Cardiac septum (tissue), 1 donor: ENCODE data around the gene NDRG3. TPM values are rescaled to one million over a fixed set of nuclear protein-coding genes. Genes with fewer than 3 reads are reported as not detected.
"Not testable (repeated sequence)": the region's sequence is repeated elsewhere in the genome, so short reads cannot be mapped to it uniquely, and the experiment has no call there.

Experiments
- DNase-seq: peaks from one replicate; pipeline ENCODE4 v3.0.0-alpha.2; 2020; ENCODE audit warnings: low spot score
- intact Hi-C: fragments of 100-400 bp; cut with DNase I; formaldehyde crosslinking; loops from one replicate; pipeline ENCODE4 v1.14.0; 2022
- total RNA-seq: library from RNA; stranded (reverse); fragmentation: NEBNext Ultra II Directional; extraction: Animal tissue kit (Norgen Biotek cat#: 25700); gene quantifications from one replicate; pipeline ENCODE4 v1.2.1, GENCODE V29; 2021
- donor health status: DM: no; HTN: no; CAD: no.

NDRG3 gene
- total RNA-seq, 1 donor from 2014 or later: 32.1 TPM

DNA sequence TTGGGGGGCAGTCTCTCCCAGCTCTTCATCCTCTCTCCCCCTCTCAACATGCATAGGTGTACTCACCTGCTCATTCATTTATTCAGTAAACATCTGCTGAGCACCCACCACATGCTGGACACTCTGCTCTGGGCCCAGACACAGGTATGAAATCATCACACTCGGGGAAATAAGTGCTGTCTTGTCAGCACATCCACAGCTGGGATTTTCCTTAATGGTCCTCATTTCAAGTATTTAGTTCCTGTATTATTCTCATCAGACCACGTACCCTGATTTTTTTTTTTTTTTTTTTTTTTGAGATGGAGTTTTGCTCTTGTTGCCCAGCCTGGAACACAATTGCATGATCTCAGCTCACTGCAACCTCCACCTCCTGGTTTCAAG, 121.0 kb downstream of the NDRG3 start:
- no peak for DNase-seq
- intact Hi-C loops: no loop called here

- intact Hi-C loops: no loop called here
- no peak for DNase-seq
These were observed 121.6 kb downstream of the NDRG3 start for GRCh38 chr20:36624068-36624943.

- no peak for DNase-seq
- intact Hi-C loops: no loop called here
These were observed 122.4 kb downstream of the NDRG3 start for GRCh38 chr20:36623444-36623843.

DNA sequence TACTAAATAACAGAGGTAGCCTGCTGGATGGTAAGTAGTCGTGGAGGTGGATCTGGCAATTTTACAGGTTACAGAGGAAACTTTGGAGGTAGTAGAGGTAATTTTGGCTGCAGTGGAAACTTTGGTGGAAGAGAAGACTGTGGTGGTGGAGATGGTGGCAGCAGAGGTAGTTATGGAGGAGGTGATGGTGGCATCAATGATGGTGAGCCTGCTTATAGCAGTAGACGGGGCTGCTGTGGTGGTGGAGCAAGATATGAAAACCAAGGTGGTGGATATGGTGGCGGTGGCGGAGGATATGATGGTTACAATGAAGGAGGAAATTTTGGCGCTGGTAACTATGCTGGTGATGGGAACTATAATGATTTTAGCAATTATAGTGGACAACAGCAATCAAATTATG, 125.0 kb downstream of the NDRG3 start:
- intact Hi-C loops: no loop called here

GRCh38 chr20:36614781-36615557, 130.9 kb downstream of the NDRG3 start:
- DNase-seq: no peak
- intact Hi-C loops: loop anchor here (10.0 kb wide), 1 partner anchor 140 kb away; no protein-coding TSS in a partner anchor

More for the DNA sequence above, 125.0 kb downstream of the NDRG3 start:
- DNase-seq: no peak

DNA sequence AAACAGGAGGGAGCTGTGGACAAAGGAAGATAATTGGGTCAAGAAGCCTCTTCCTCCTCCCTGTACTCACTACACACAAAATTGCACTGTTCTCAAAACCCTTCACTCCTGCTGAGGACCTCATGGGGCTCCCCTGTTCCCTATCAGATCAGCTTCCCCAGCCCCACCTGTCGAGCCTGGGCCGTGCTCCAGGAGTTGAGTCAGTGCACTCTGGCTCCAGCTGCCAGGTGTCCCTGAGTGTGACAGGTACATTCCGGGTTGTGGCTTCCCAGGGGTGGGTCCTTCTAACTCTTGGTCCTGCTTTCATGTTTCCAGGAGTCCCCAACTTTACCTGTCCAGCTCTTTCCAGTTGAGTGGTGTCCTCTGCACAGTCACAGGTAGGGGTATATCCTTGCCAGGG, 131.9 kb downstream of the NDRG3 start:
- no peak for DNase-seq
- intact Hi-C loops: loop anchor here (10.0 kb wide), 1 partner anchor 141 kb away; no protein-coding TSS in a partner anchor

DNA sequence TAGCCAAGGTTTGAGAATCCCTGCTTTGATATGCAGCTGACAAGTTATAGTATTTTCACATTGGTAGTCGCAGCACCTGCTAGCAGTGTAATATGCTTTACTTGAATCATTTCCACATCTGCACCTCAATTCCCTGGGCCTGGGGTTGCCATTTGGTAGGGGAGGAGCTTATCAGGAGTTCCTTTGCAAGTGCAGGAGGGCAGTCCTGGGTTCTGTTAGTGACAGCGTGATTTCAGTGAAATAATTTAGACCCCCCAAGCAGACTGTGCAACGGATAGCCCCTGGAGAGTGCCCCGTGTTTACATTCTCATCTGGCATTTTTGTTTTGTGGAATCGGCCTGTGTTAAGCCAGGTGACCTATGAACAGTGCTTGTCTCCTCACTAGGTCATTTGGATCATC, 134.3 kb downstream of the NDRG3 start:
- no peak for DNase-seq
- intact Hi-C loops: loop anchor here (10.0 kb wide), 1 partner anchor 143 kb away; no protein-coding TSS in a partner anchor

GRCh38 chr20:36608388-36608728, 137.5 kb downstream of the NDRG3 start:
- intact Hi-C loops: loop anchor here (5.0 to 10.0 kb wide), 2 partner anchors 256 to 279 kb away; a partner anchor contains a TSS

DNA sequence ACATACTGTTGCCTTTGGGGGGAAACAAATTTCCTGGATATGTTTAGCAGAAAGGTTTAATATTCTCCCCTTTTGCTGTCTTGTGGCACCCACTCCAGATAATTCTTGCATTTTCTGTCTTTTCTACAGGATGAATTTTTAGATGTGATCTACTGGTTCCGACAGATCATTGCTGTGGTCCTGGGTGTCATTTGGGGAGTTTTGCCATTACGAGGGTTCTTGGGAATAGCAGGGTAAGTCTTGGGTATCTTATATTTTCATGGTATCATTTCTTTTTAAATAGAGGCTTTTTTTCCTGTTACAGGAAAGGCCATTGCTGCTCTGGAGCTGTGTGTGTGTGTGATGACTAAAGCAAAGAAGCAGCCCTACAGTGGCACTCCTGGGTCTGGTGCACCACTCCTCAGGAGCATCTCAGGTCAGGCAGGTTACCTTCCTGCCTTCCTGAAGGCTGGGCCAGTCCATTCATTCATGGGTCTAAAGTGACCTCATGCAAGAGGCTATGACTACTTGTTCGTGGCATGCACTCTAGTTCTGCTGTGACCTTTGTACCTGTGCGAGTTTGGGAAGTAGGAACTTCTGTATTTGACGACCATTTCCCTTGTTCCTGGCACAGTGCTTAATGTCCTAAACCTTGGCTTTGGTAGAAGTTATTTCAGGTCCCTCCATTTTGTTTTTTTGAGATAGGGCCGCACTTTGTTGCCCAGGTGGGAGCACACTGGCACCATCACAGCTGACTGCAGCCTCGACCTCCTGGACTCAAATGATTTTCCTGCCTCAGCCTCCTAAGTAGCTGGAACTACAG, 138.1 kb downstream of the NDRG3 start:
- intact Hi-C loops: loop anchor here (5.0 to 10.0 kb wide), 2 partner anchors 257 to 280 kb away; a partner anchor contains a TSS
- DNase-seq: no peak

More at GRCh38 chr20:36608388-36608728, 137.5 kb downstream of the NDRG3 start:
- DNase-seq: not testable (repeated sequence)

- DNase-seq: no peak
- intact Hi-C loops: loop anchor here (5.0 to 10.0 kb wide), 2 partner anchors 258 to 281 kb away; a partner anchor contains a TSS
These were observed 139.5 kb downstream of the NDRG3 start for GRCh38 chr20:36606158-36607066.

DNA sequence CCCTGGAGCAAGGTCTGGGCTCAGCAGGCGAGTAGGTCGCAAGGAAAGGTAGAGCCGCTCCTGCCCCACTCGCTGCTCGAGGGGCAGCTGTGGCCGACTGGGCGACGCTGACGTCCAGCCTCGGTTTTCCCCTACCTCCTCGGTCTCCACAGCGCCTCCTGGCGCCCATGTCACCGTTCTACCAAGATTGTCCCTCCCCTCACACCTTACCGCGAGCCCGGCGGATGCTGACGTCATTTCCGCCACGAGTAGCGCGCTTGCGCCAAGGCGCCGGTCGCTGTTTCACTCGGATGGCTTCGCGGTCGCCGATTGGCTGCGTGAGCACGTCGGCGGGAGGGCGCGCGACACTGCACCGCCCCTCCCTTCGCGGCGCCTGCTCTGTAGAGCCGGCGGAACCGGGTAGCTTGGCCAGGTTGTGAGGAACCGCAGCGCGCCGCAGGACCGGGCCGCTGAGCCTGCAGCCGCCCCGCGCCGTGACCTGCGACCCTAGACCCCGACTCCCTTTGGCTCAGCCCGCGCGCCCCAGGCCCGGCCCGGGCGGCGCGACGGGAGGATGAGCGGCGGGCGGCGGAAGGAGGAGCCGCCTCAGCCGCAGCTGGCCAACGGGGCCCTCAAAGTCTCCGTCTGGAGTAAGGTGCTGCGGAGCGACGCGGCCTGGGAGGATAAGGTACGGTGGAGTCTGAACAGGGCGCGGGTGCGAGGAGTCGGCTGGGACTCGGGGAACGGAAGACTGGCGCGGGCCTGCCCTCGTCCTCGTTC, 140.3 kb downstream of the NDRG3 start, which contains the start of gene RAB5IF:
Gene RAB5IF, plus strand, starts transcription at position 381 of the 759 bp plus-strand sequence. Its CDS starts 173 bp downstream, at position 554.
- intact Hi-C loops: loop anchor here (2.0 to 10.0 kb wide), 3 partner anchors 49 to 282 kb away; a partner anchor contains a TSS

GRCh38 chr20:36604952-36605398, 140.9 kb downstream of the NDRG3 start:
- intact Hi-C loops: loop anchor here (2.0 to 10.0 kb wide), 3 partner anchors 48 to 282 kb away; a partner anchor contains a TSS
- DNase-seq: no peak

More for the DNA sequence above, 140.3 kb downstream of the NDRG3 start, which contains the start of gene RAB5IF:
- DNase-seq: peak; percentile 99

Other genes with a start within 250 kb of the NDRG3 start
- gene MYL9, start 204.6 kb downstream of the NDRG3 start, total RNA-seq: 2,307 TPM
- gene TGIF2, start 172.5 kb downstream of the NDRG3 start, total RNA-seq: 6.1 TPM
- gene RAB5IF, start 140.3 kb downstream of the NDRG3 start, total RNA-seq: 50.2 TPM
- 0.27 TPM for gene SLA2, start 99.9 kb downstream of the NDRG3 start, total RNA-seq
- 3.8 TPM for gene DSN1, start 27.7 kb upstream of the NDRG3 start, total RNA-seq
- not detected for gene TLDC2, start 130.0 kb upstream of the NDRG3 start, total RNA-seq
- gene SAMHD1, start 205.6 kb upstream of the NDRG3 start, total RNA-seq: 20.7 TPM